Psoas muscle (tissue), 8 donors: ENCODE measurements around the gene IQSEC1. TPM values are rescaled to one million over a fixed set of nuclear protein-coding genes. Genes with fewer than 3 reads are reported as not detected.
A peak's percentile ranks its signal among the peaks of the same experiment; 100 is the strongest.

Experiments
- ATAC-seq, 4 donors: fragments of 200-7000 bp; cut with Tn5 transposase; one replicate each; pipeline ENCODE4 v1.9.1; 2020; ENCODE audit warnings: moderate library complexity in 3 of 4, mild to moderate bottlenecking in 2 of 4
- DNase-seq, 2 donors: peaks; one replicate each; pipeline ENCODE4 v3.0.0-alpha.2; 2020
- H3K27ac ChIP-seq: fragments of 200-600 bp; one replicate; pipeline ENCODE4 v1.8.0; 2022
- H3K27me3 ChIP-seq, 3 donors: fragments of 200-600 bp in 1 of 3; one replicate each; pipeline versions ENCODE4 v1.6.1 to v1.8.0; 2013 to 2022; ENCODE audit warnings: low read length in 2 of 3, mild to moderate bottlenecking in 2 of 3, moderate library complexity in 1 of 3; ENCODE audit not compliant: insufficient read depth in 3 of 3
- H3K36me3 ChIP-seq, 2 donors: fragments of 200-600 bp in 1 of 2; one replicate each; pipeline versions ENCODE4 v1.6.1 to v1.8.0; 2013 to 2022; ENCODE audit warnings: low read depth in 1 of 2, mild to moderate bottlenecking in 1 of 2, moderate library complexity in 1 of 2; ENCODE audit not compliant: insufficient read depth in 1 of 2
- H3K4me1 ChIP-seq: fragments of 200-600 bp; one replicate; pipeline ENCODE4 v1.8.0; 2022
- H3K4me3 ChIP-seq: fragments of 200-600 bp; one replicate; pipeline ENCODE4 v1.8.0; 2022; ENCODE audit warnings: mild to moderate bottlenecking
- H3K9me3 ChIP-seq: fragments of 200-600 bp; one replicate; pipeline ENCODE4 v1.8.0; 2022
- CTCF ChIP-seq: fragments of 200-600 bp; IDR thresholded peaks from one replicate; pipeline ENCODE4 v1.8.0; 2022; ENCODE audit warnings: antibody characterized with exemption
- WGBS, 3 donors: extraction: QIAGEN DNeasy Blood & Tissue Kit; methylation state at CpG; one replicate each; pipeline versions ENCODE4 v1.1.6 to v1.1.7; 2013; 5-methylcytosine and 5-hydroxymethylcytosine counted together
- intact Hi-C, 2 donors: fragments of 100-400 bp; cut with DNase I; formaldehyde crosslinking; loops; one replicate each; pipeline versions ENCODE4 v1.11.0 to v1.14.2; 2022
- polyA plus RNA-seq, 3 donors: library from polyadenylated mRNA; stranded (reverse); fragments of 200-250 nt; gene quantifications; one replicate each; pipeline ENCODE4 v1.2.3, GENCODE V29; 2013
- total RNA-seq, 4 donors: library from RNA; stranded (reverse); fragmentation: NEBNext Ultra II Directional in 2 of 4; extraction: Animal tissue kit (Norgen Biotek cat#: 25700) in 2 of 4; gene quantifications; one replicate each; pipeline versions ENCODE4 v1.2.1 to v1.2.4, GENCODE V29; 2021 to 2023
- donor health status: healthy with polysubstance abuse.
- donor health status: DM: no; HTN: no; CAD: no; lungs with moderate emphysema.
- donor health status: Bipolar disorder and iron deficiency.
- donor health status: healthy.
- donor health status: DM: yes; HTN: yes; CAD: no.
- donor health status: DM: no; HTN: no; CAD: no.
- donor health status: DM: no; HTN: no; CAD: no.
- donor health status: DM: yes; HTN: yes; CAD: no.

Gene IQSEC1
- total and polyA plus RNA-seq, 7 donors = 8.6 to 45.4 (median 28.0) TPM

- Histone ChIP-seq H3K36me3 (peaks cover 0 to 78% of the 10 kb centered on the region in 2 donors), H3K4me1 (peaks cover 29% of the 10 kb centered on the region), H3K27me3 (no peaks in the 10 kb centered on the region), H3K27ac (no peak overlapping the region), H3K9me3 (no peaks in the 10 kb centered on the region), H3K4me3 (no peak overlapping the region)
- ATAC-seq (no peak), DNase-seq (peak; percentile 12 to 41)
- intact Hi-C loops = no loop called here
- WGBS, 3 donors = 78 to 88% (median 85%) methylated on average over 6 of the region's 6 CpGs
- no peak for TF ChIP-seq CTCF
Observed at GRCh38 chr3:12901623-12902045, 171.6 kb downstream of the IQSEC1 start.

GRCh38 chr3:12900885-12901411 lies 172.3 kb downstream of the IQSEC1 start:
- Histone ChIP-seq H3K27me3 (no peaks in the 10 kb centered on the region), H3K36me3 (peaks cover 0 to 71% of the 10 kb centered on the region in 2 donors), H3K4me3 (no peak overlapping the region), H3K9me3 (no peaks in the 10 kb centered on the region), H3K27ac (no peak overlapping the region), H3K4me1 (peaks cover 22% of the 10 kb centered on the region)
- 93 to 95% (median 95%) methylated on average over 19 to 22 of the region's 22 CpGs for WGBS, 3 donors
- TF ChIP-seq CTCF = no peak
- intact Hi-C loops = no loop called here
- ATAC-seq (no peak), DNase-seq (peak; percentile 12 to 42)

- no peak overlapping the region for H3K27ac ChIP-seq
- 92 to 94% (median 93%) methylated on average over 37 to 40 of the region's 40 CpGs for WGBS, 3 donors
- ATAC-seq (no peak), DNase-seq (peak; percentile 16 to 44)
- TF ChIP-seq CTCF = no peak
- H3K36me3 ChIP-seq = peaks cover 0 to 60% of the 10 kb centered on the region in 2 donors
- H3K9me3 ChIP-seq = no peaks in the 10 kb centered on the region
- no peak overlapping the region for H3K4me3 ChIP-seq
- peaks cover 18% of the 10 kb centered on the region for H3K4me1 ChIP-seq
- intact Hi-C loops = no loop called here
- H3K27me3 ChIP-seq = no peaks in the 10 kb centered on the region
Observed at GRCh38 chr3:12898965-12899755, 174.1 kb downstream of the IQSEC1 start.

GRCh38 chr3:12898290-12898964 lies 174.8 kb downstream of the IQSEC1 start:
- WGBS, 3 donors = 88 to 91% (median 90%) methylated on average over 22 of the region's 22 CpGs
- no peaks in the 10 kb centered on the region for H3K9me3 ChIP-seq
- peaks cover 14% of the 10 kb centered on the region for H3K4me1 ChIP-seq
- H3K27ac ChIP-seq = no peak overlapping the region
- DNase-seq (peak in 1 of 2 donors; percentile 1), ATAC-seq (no peak)
- peaks cover 0 to 55% of the 10 kb centered on the region in 2 donors for H3K36me3 ChIP-seq
- H3K27me3 ChIP-seq = no peaks in the 10 kb centered on the region
- H3K4me3 ChIP-seq = no peak overlapping the region
- TF ChIP-seq CTCF = no peak
- intact Hi-C loops = no loop called here
